ENCODE data around the gene DDX17.

Gene DDX17

GRCh38 chr22:38490915-38491314 is 15.2 kb downstream of the DDX17 start:
- Histone ChIP-seq H3K4me1 (peaks cover 0 to 35% (median 17%) of the 10 kb centered on the region in 4 donors), H3K9me3 (no peaks in the 10 kb centered on the region), H3K27ac (peak overlapping the region; percentile 35 to 47), H3K4me3 (no peak overlapping the region), H3K36me3 (peaks cover 100% of the 10 kb centered on the region in 3 donors), H3K27me3 (no peaks in the 10 kb centered on the region)
- intact Hi-C loops (cut with DNase I; ENCODE audit: low total_unique reads), result no loop called here
- DNase-seq, result peak; percentile 59 to 80
- TF ChIP-seq CTCF (IDR thresholded peaks at IDR 0.05), result no peak

GRCh38 chr22:38490475-38490874 is 15.6 kb downstream of the DDX17 start:
- H3K27me3 ChIP-seq, result no peaks in the 10 kb centered on the region
- peaks cover 0 to 34% (median 17%) of the 10 kb centered on the region in 4 donors for H3K4me1 ChIP-seq
- H3K27ac ChIP-seq, result peak overlapping the region; percentile 35 to 47
- H3K9me3 ChIP-seq, result no peaks in the 10 kb centered on the region
- DNase-seq, result no peak
- H3K36me3 ChIP-seq, result peaks cover 98 to 100% (median 100%) of the 10 kb centered on the region in 3 donors
- H3K4me3 ChIP-seq, result no peak overlapping the region
- no peak for TF ChIP-seq CTCF (IDR thresholded peaks at IDR 0.05)
- intact Hi-C loops (cut with DNase I; ENCODE audit: low total_unique reads), result no loop called here

- no peak for TF ChIP-seq CTCF (IDR thresholded peaks at IDR 0.05)
- H3K27ac ChIP-seq, result peak overlapping the region in 1 of 2 donors; percentile 47
Measured at GRCh38 chr22:38489561-38490145, 16.5 kb downstream of the DDX17 start.

GRCh38 chr22:38489142-38489541 is 17.0 kb downstream of the DDX17 start:
- H3K9me3 ChIP-seq, result no peaks in the 10 kb centered on the region
- peaks cover 0 to 30% (median 15%) of the 10 kb centered on the region in 4 donors for H3K4me1 ChIP-seq
- no peak for TF ChIP-seq CTCF (IDR thresholded peaks at IDR 0.05)
- H3K27me3 ChIP-seq, result no peaks in the 10 kb centered on the region
- H3K27ac ChIP-seq, result no peak overlapping the region
- H3K36me3 ChIP-seq, result peaks cover 98 to 100% (median 100%) of the 10 kb centered on the region in 3 donors
- H3K4me3 ChIP-seq, result no peak overlapping the region
- intact Hi-C loops (cut with DNase I; ENCODE audit: low total_unique reads), result no loop called here
- DNase-seq, result no peak

More at GRCh38 chr22:38489561-38490145, 16.5 kb downstream of the DDX17 start:
- no peaks in the 10 kb centered on the region for H3K27me3 ChIP-seq
- H3K36me3 ChIP-seq, result peaks cover 98 to 100% (median 100%) of the 10 kb centered on the region in 3 donors
- no peak for DNase-seq
- H3K4me1 ChIP-seq, result peaks cover 0 to 30% (median 15%) of the 10 kb centered on the region in 4 donors
- no peak overlapping the region for H3K4me3 ChIP-seq
- intact Hi-C loops (cut with DNase I; ENCODE audit: low total_unique reads), result no loop called here
- H3K9me3 ChIP-seq, result no peaks in the 10 kb centered on the region

- Histone ChIP-seq H3K36me3 (peaks cover 98 to 100% (median 100%) of the 10 kb centered on the region in 3 donors), H3K9me3 (no peaks in the 10 kb centered on the region), H3K27me3 (no peaks in the 10 kb centered on the region), H3K4me3 (no peak overlapping the region), H3K4me1 (peaks cover 0 to 27% (median 15%) of the 10 kb centered on the region in 4 donors), H3K27ac (no peak overlapping the region)
- no peak for TF ChIP-seq CTCF (IDR thresholded peaks at IDR 0.05)
- DNase-seq, result no peak
- intact Hi-C loops (cut with DNase I; ENCODE audit: low total_unique reads), result no loop called here
Measured at GRCh38 chr22:38487946-38488345, 18.2 kb downstream of the DDX17 start.

Measured in tibial artery (tissue), 4 donors.